Inferior parietal cortex (tissue), 1 donor: Measurements from ENCODE around the gene SLC23A1.
"Not testable (repeated sequence)": the region's sequence is repeated elsewhere in the genome, so short reads cannot be mapped to it uniquely, and the experiment has no call there.

Source experiments
- DNase-seq: peaks from one replicate; pipeline ENCODE4 v3.0.0-alpha.2; 2016; ENCODE audit errors: extremely low spot score

SLC23A1 gene

GRCh38 chr5:139369181-139369580, 13.9 kb downstream of the SLC23A1 start:
- DNase-seq: no peak

- DNase-seq: peak; percentile 11
Observed at GRCh38 chr5:139368613-139369012, 14.5 kb downstream of the SLC23A1 start.

- no peak for DNase-seq
Observed at GRCh38 chr5:139364466-139364865, 18.6 kb downstream of the SLC23A1 start.

GRCh38 chr5:139363937-139364336, 19.2 kb downstream of the SLC23A1 start:
- no peak for DNase-seq

GRCh38 chr5:139361835-139362429, 21.2 kb downstream of the SLC23A1 start:
- DNase-seq: no peak

GRCh38 chr5:139360384-139360783, 22.7 kb downstream of the SLC23A1 start:
- no peak for DNase-seq

GRCh38 chr5:139358064-139358463, 25.0 kb downstream of the SLC23A1 start:
- DNase-seq: no peak

- DNase-seq: not testable (repeated sequence)
Observed at GRCh38 chr5:139355900-139356299, 27.2 kb downstream of the SLC23A1 start.

- DNase-seq: no peak
Observed at GRCh38 chr5:139354186-139354585, 28.9 kb downstream of the SLC23A1 start.

GRCh38 chr5:139347863-139348262, 35.2 kb downstream of the SLC23A1 start:
- not testable (repeated sequence) for DNase-seq

GRCh38 chr5:139345442-139345841, 37.7 kb downstream of the SLC23A1 start:
- not testable (repeated sequence) for DNase-seq

GRCh38 chr5:139344177-139344576, 38.9 kb downstream of the SLC23A1 start:
- DNase-seq: no peak

- no peak for DNase-seq
Observed at GRCh38 chr5:139343476-139343875, 39.6 kb downstream of the SLC23A1 start.

GRCh38 chr5:139342423-139342723, 40.7 kb downstream of the SLC23A1 start:
- DNase-seq: no peak

- DNase-seq: peak; percentile 97
Observed at GRCh38 chr5:139341689-139342422, 41.2 kb downstream of the SLC23A1 start, which contains the start of gene PAIP2. TSS of gene PAIP2 (plus strand) at chr5:139341854. CDS start at chr5:139363785, 21,931 bp downstream.

GRCh38 chr5:139341187-139341688, 41.9 kb downstream of the SLC23A1 start:
- peak; percentile 15 for DNase-seq

- DNase-seq: no peak
Observed at GRCh38 chr5:139340051-139340450, 43.0 kb downstream of the SLC23A1 start.

- DNase-seq: no peak
Observed at GRCh38 chr5:139335811-139336210, 47.3 kb downstream of the SLC23A1 start.
